Stimulated activated CD4-positive, alpha-beta T cell treated with anti-CD3 and anti-CD28 coated beads, Interleukin-4, amount 100 ng/mL, for 1 hour (primary cell): ENCODE results near the gene DIP2A.
"Not testable (repeated sequence)": the region's sequence is repeated elsewhere in the genome, so short reads cannot be mapped to it uniquely, and the experiment has no call there.

Experiments
- DNase-seq: peaks from one replicate; pipeline ENCODE4 v3.0.0-alpha.2; 2020

DIP2A gene

GRCh38 chr21:46483300-46484295 lies 24.9 kb downstream of the DIP2A start:
- no peak for DNase-seq

DNA sequence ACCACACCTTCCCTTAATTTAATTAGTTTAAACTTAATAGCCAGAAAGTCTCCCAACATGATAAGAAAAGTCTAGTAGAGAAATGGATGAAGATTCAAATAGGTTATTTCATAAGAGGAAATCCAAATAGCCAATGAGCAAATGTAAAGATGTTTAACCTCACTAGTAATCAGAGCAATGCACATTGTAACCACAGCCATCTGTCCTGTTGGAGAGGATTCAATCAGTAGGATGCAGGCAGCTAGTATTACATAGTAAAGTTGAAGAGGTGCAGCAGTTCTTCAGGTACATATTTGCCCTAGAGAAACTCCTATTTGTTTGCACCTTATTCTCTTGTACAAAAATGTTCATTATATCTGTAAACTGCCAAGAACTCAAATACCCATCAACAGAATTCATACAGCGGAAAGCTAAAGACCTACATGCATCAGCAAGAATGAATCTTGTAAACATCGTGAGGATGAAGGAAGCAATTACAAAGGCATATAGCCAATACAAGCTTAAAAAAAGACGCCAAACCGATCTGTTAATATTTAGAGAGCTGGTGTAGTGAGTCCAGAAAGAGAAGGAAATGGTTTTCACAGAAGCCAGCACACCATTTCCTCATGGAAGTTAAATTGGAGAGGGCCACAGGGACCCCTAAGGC lies 27.9 kb downstream of the DIP2A start:
- DNase-seq = no peak

- no peak for DNase-seq
Observed at GRCh38 chr21:46489162-46489663, 30.5 kb downstream of the DIP2A start.

- DNase-seq = no peak
Observed at GRCh38 chr21:46489800-46490199, 31.1 kb downstream of the DIP2A start.

DNA sequence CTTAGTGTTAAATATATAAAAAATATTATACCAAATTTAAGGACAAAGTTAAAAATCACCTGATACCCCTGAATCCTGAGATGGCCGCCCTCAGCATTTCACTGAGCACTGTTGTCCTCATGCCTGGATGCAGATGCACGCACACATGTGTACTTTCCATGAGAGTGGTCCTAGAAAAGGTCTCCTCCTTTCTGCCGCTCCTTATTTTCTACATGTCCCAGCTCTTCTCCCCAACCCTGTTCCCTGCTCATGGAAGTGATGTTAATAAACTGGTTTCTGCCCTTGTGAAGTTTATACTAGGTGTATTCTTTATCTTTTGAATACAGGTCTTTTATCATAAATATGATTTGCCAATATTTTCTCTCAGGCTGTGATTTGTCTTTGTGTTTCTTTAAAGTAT lies 32.9 kb downstream of the DIP2A start:
- DNase-seq = no peak

DNA sequence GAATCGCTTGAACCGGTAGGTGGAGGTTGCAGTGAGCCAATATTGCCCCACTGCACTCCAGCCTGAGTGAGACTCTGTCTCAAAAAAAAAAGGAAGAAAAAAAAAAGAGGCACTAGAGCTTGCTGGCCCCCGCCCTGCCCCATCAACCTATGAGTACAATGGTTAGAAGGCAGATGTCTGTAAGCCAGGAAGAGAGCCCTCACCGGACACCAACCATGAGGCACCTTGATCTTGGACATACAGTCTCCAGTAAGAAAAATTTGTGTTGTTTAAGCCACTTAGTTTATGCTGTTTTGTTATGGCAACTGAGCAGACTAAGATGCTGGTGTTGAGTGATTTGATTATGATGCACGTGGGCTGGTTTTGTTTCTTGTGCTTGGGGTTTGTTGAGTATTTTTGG lies 34.2 kb downstream of the DIP2A start:
- no peak for DNase-seq

DNA sequence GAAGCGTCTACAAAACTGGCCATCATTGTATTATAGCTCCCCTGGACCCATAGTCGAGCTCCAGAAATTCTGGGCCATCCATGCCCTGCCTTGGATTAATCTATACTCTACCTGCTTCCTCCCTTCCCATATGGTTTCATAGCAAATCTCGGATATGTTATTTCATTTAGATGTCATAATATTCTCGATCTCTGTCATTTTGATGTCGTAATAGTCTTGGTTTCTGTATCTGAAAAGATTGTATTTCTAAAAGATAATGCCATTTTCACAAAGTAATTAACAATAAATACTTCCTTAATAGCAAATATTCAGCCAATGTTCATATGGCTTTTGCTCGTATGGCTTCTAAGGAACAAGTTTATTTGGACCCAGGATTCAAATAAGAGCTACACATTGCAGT lies 35.1 kb downstream of the DIP2A start:
- DNase-seq = no peak

- DNase-seq = no peak
Observed at GRCh38 chr21:46498335-46499050, 39.8 kb downstream of the DIP2A start.

- DNase-seq = no peak
Observed at GRCh38 chr21:46500224-46500861, 41.7 kb downstream of the DIP2A start.

- no peak for DNase-seq
Observed at GRCh38 chr21:46503922-46504550, 45.3 kb downstream of the DIP2A start.

DNA sequence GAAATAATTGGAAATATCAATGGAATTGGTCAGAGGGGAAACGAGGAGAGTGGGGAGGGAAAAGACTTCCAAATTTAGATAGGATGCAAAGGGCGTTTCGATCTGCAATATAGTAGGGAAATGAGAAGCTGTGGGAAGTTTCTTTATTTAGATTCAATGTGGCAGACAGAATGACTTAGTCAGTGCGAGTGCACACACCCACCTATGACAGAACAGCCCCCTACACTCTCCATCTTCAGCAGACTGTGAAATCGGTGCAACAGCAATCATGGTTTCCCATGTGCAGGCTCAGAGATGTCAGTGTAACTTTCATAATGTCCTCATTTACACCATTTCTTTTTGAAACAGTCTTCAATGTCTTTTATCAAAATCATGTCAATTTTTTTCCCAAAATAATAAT lies 46.0 kb downstream of the DIP2A start:
- no peak for DNase-seq

- no peak for DNase-seq
Observed at GRCh38 chr21:46507562-46507961, 48.9 kb downstream of the DIP2A start.

DNA sequence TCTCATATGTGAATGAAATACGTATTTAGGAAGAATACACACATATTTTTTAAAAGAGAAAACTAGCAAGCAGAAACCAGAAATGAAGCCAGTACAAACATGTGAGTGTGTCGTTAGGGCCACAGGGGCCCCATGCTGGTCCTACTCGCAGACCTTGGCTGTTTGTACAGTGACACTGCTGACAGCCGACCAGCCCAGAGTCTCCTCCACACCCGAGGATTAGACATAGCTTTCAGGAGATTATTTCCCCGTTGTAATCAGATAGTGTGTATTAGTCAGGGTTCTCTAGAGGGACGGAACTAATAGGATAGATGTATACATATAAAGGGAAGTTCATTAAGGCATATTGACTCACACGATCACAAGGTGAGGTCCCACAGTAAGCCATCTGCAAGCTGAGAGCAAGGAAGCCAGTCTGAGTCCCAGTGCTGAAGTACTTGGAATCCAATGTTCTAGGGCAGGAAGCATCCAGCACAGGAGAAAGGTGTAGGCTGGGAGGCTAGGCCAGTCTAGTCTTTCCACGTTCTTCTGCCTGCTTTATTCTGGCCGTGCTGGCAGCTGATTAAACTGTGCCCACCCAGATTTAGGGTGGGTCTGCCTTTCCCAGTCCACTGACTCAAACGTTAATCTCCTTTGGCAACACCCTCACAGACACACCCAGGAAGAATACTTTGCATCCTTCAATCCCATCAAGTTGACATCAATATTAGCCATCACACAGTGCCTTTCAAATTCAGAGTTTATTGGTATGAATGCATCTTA lies 51.2 kb downstream of the DIP2A start:
- DNase-seq = no peak

- DNase-seq = no peak
Observed at GRCh38 chr21:46515109-46515508, 56.4 kb downstream of the DIP2A start.

GRCh38 chr21:46516068-46516467 lies 57.4 kb downstream of the DIP2A start:
- DNase-seq = no peak

GRCh38 chr21:46517361-46517760 lies 58.7 kb downstream of the DIP2A start:
- no peak for DNase-seq

- DNase-seq = no peak
Observed at GRCh38 chr21:46518983-46519583, 60.4 kb downstream of the DIP2A start.

GRCh38 chr21:46527393-46527792 lies 68.7 kb downstream of the DIP2A start:
- DNase-seq = not testable (repeated sequence)

DNA sequence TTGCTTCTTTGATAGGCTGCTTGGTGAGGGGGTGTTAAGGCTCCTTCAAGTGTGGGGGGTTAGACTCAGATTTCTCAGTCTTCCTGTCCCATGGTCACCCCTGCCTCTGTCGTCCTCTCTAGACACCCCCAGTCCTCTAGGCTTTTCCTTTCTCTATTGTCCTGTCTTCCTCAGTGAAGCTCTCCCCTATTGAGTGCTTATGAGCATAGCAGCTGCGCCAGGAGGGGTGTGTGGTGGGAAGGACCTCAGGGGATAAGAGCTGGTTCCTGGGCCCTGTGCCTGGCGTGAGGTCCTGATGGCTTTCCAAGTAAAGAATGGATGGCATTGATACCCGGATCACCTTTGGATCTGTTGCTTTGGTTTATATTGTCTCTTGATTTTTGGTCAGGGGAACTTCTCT lies 69.1 kb downstream of the DIP2A start:
- DNase-seq = no peak

DNA sequence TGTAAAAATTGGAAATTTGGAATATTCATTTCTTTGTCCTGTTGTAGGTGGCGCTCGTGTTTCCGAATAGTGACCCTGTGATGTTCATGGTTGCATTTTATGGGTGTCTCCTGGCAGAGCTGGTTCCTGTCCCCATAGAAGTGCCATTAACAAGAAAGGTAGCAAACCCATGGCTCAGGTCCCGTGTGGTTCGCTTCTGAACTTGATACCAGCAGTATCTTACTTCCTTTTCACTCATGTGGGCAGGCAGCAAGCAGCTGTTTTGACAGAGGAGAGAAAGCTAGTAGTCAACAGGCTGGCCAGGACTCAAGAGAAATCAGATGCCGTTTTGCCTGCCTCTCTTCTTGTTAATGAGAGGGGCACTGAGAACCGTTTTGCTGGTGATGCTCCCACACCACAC lies 73.4 kb downstream of the DIP2A start:
- DNase-seq = no peak

GRCh38 chr21:46537026-46537425 lies 78.3 kb downstream of the DIP2A start:
- DNase-seq = no peak
